Panc1 (cell line): ENCODE results near the gene GNAT3.

Experiments used
- CTCF ChIP-seq: fragments of 450-650 bp; IDR thresholded peaks from 2 replicates; pipeline ENCODE4 v1.5.1; 2017; ENCODE audit warnings: mild to moderate bottlenecking
- POLR2AphosphoS5 ChIP-seq: IDR thresholded peaks from 2 replicates; pipeline ENCODE4 v1.6.1; 2012; ENCODE audit warnings: mild to moderate bottlenecking, low read depth, low read length, moderate library complexity
- REST ChIP-seq, 2 experiments: IDR thresholded peaks; 2 replicates each; pipeline ENCODE4 v1.6.1; 2011 to 2012; ENCODE audit warnings: low read depth in 2 of 2, control low read depth in 1 of 2, low read length in 1 of 2, mild to moderate bottlenecking in 1 of 2, moderate library complexity in 1 of 2; ENCODE audit not compliant: insufficient read depth in 1 of 2
- SIN3A ChIP-seq: IDR thresholded peaks from 2 replicates; pipeline ENCODE4 v1.6.1; 2012; ENCODE audit warnings: low read depth, mild to moderate bottlenecking, low read length, moderate library complexity, borderline replicate concordance; ENCODE audit not compliant: insufficient read depth
- TCF7L2 ChIP-seq: IDR thresholded peaks from 2 replicates; pipeline ENCODE4 v1.6.1; 2011; ENCODE audit warnings: mild to moderate bottlenecking, low read depth, low read length, inconsistent platforms

DNA sequence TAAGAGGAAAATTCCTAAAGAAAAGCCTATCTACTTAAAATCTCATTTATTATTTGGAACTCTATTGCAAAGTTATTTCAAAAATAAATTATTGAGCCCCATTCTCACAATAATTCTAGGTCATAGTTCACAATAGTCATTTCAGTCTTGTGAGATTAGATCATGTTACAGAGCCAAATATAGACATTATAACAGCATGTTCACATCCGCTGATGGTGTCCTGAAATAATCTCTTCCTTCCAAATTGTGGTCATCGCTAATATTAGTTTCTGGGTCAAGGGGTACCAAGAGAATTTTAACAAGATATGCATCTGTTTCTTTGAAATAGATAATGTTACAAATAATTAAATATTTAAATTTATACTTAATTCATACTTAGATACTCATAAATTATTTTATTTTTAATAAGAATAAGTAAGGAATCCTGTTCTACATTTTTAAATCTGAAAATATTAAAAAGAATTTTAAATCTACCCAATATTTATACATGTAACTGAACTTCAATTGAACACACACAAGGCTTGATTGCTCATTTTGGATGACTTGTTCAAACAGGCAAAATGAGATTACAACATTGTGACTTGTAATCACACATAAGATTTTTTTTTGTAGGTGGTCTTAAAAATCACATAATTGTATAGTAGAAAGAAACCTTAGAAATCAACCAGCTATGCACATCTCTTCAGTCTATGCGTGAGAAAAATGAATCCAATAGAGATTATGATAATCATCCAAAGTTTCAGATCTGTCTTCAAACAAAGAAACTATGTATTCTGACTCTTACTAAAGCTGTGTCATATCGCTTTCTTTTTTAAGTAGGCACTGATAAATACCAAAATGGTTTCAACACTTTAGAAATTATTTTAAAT, 13.1 kb downstream of the GNAT3 start:
- no peak for TF ChIP-seq CTCF
- no peak for TF ChIP-seq POLR2AphosphoS5
- TF ChIP-seq REST (IDR thresholded peaks at IDR 0.05; ENCODE audit: insufficient read depth in 1 of 2, low read depth in 2 of 2, low read length in 1 of 2): no peak
- no peak for TF ChIP-seq TCF7L2
- TF ChIP-seq SIN3A: no peak
